Endodermal cell (in vitro differentiated cells): ENCODE results near the gene FAM168B. TPM values are rescaled to one million over a fixed set of nuclear protein-coding genes. Genes with fewer than 3 reads are reported as not detected.
A peak's percentile ranks its signal among the peaks of the same experiment; 100 is the strongest.

Experiments used
- DNase-seq: peaks from one replicate; pipeline ENCODE4 v3.0.0-alpha.2; 2017
- H3K27ac ChIP-seq: 2 replicates; pipeline ENCODE4 v1.5.1; 2013; ENCODE audit warnings: mild to moderate bottlenecking, low read depth, low read length, moderate library complexity
- H3K27me3 ChIP-seq: 2 replicates; pipeline ENCODE4 v1.6.1; 2013; ENCODE audit warnings: mild to moderate bottlenecking, low read length, moderate library complexity; ENCODE audit not compliant: insufficient read depth, control insufficient read depth, poor library complexity, severe bottlenecking
- H3K36me3 ChIP-seq: 2 replicates; pipeline ENCODE4 v1.7.0; 2013; ENCODE audit warnings: mild to moderate bottlenecking, low read length, moderate library complexity; ENCODE audit not compliant: control insufficient read depth, insufficient read depth
- H3K4me1 ChIP-seq: one replicate; pipeline ENCODE4 v1.7.0; 2013; ENCODE audit warnings: low read length; ENCODE audit not compliant: control insufficient read depth, insufficient read depth
- H3K4me3 ChIP-seq: 2 replicates; pipeline ENCODE4 v1.5.1; 2013; ENCODE audit warnings: mild to moderate bottlenecking, low read length, moderate library complexity
- H3K9ac ChIP-seq: 2 replicates; pipeline ENCODE4 v1.6.1; 2013; ENCODE audit warnings: mild to moderate bottlenecking, low read length, moderate library complexity; ENCODE audit not compliant: poor library complexity, severe bottlenecking; ENCODE audit errors: extremely low read depth
- H3K9me3 ChIP-seq: 2 replicates; pipeline ENCODE4 v1.6.1; 2013; ENCODE audit warnings: mild to moderate bottlenecking, low read length, moderate library complexity; ENCODE audit not compliant: control insufficient read depth
- H3K27ac Mint-ChIP-seq: 2 replicates; pipeline ENCODE4 v1.8.0; 2020; ENCODE audit warnings: mixed read lengths
- H3K27me3 Mint-ChIP-seq: 2 replicates; pipeline ENCODE4 v1.8.0; 2021; ENCODE audit warnings: mild to moderate bottlenecking, mixed read lengths; ENCODE audit not compliant: insufficient read depth
- H3K36me3 Mint-ChIP-seq: 2 replicates; pipeline ENCODE4 v1.8.0; 2020; ENCODE audit warnings: low read depth, mixed read lengths
- H3K4me1 Mint-ChIP-seq: 2 replicates; pipeline ENCODE4 v1.8.0; 2020; ENCODE audit warnings: mixed read lengths
- H3K4me3 Mint-ChIP-seq: 2 replicates; pipeline ENCODE4 v1.8.0; 2020; ENCODE audit warnings: mild to moderate bottlenecking, moderate library complexity, mixed read lengths
- H3K9me3 Mint-ChIP-seq: 2 replicates; pipeline ENCODE4 v1.8.0; 2020; ENCODE audit warnings: mild to moderate bottlenecking, mixed read lengths
- CTCF ChIP-seq: fragments of 200-600 bp; sonication (generic); conservative IDR thresholded peaks from 2 replicates; pipeline ENCODE4 v1.5.0; 2021; ENCODE audit warnings: antibody characterized with exemption, mild to moderate bottlenecking
- WGBS, 2 experiments: methylation state at CpG; one replicate each; pipeline versions ENCODE4 v1.1.5 to v1.1.7; 2013; ENCODE audit warnings: missing lambda C conversion rate in 2 of 2, mixed read lengths in 1 of 2; ENCODE audit not compliant: insufficient coverage in 1 of 2, insufficient read length in 1 of 2; 5-methylcytosine and 5-hydroxymethylcytosine counted together
- total RNA-seq, 2 donors: library from RNA; stranded (reverse); fragmentation: NEBNext Ultra II Directional in 1 of 2; extraction: Animal tissue kit (Norgen Biotek cat#: 25700) in 1 of 2; gene quantifications; 2 replicates in 1 of 2; 3 replicates in 1 of 2; pipeline ENCODE4 v1.2.1, GENCODE V29; 2021

FAM168B gene
- total RNA-seq, 2 donors from 2014 or later, result 77.5 to 77.6 TPM

- Mint-ChIP-seq H3K4me3 (peak overlapping the region; percentile 79), H3K27me3 (no peaks in the 10 kb centered on the region), H3K27ac (peak overlapping the region; percentile 92), H3K36me3 (peaks cover 14% of the 10 kb centered on the region), H3K4me1 (peaks cover 4% of the 10 kb centered on the region), H3K9me3 (no peaks in the 10 kb centered on the region)
- H3K9ac ChIP-seq, result no peak overlapping the region
- peaks cover 19% of the 10 kb centered on the region for H3K36me3 ChIP-seq
- no peaks in the 10 kb centered on the region for H3K9me3 ChIP-seq
- no peak for DNase-seq
- WGBS, 2 experiments, result 85 to 96% methylated on average over 20 to 21 of the region's 22 CpGs
- H3K4me1 ChIP-seq, result no peaks in the 10 kb centered on the region
- no peak for TF ChIP-seq CTCF
- H3K27me3 ChIP-seq, result no peaks in the 10 kb centered on the region
- H3K4me3 ChIP-seq, result peak overlapping the region; percentile 97
- H3K27ac ChIP-seq, result no peak overlapping the region
Measured at GRCh38 chr2:131094463-131095281, 1.4 kb upstream of the FAM168B start.

- Histone ChIP-seq H3K27me3 (no peaks in the 10 kb centered on the region), H3K27ac (peak overlapping the region; percentile 98), H3K36me3 (peaks cover 26% of the 10 kb centered on the region), H3K4me1 (no peaks in the 10 kb centered on the region), H3K9me3 (no peaks in the 10 kb centered on the region), H3K4me3 (peak overlapping the region; percentile 97), H3K9ac (peak overlapping the region; percentile 97)
- H3K4me3 Mint-ChIP-seq, result peak overlapping the region; percentile 79
- H3K9me3 Mint-ChIP-seq, result no peaks in the 10 kb centered on the region
- H3K4me1 Mint-ChIP-seq, result peaks cover 4% of the 10 kb centered on the region
- peaks cover 21% of the 10 kb centered on the region for H3K36me3 Mint-ChIP-seq
- no peak for DNase-seq
- TF ChIP-seq CTCF, result no peak
- WGBS, 2 experiments, result 16 to 17% methylated on average over 24 to 37 of the region's 37 CpGs
- no peaks in the 10 kb centered on the region for H3K27me3 Mint-ChIP-seq
- H3K27ac Mint-ChIP-seq, result peak overlapping the region; percentile 92
Measured at GRCh38 chr2:131093696-131094462, 619 bp upstream of the FAM168B start.

- 2 to 8% methylated on average over 15 to 26 of the region's 26 CpGs for WGBS, 2 experiments
- Mint-ChIP-seq H3K27me3 (no peaks in the 10 kb centered on the region), H3K4me1 (peaks cover 4% of the 10 kb centered on the region), H3K27ac (peak overlapping the region; percentile 87), H3K4me3 (peak overlapping the region; percentile 79), H3K9me3 (no peaks in the 10 kb centered on the region), H3K36me3 (peaks cover 32% of the 10 kb centered on the region)
- peak overlapping the region; percentile 97 for H3K4me3 ChIP-seq
- H3K36me3 ChIP-seq, result peaks cover 39% of the 10 kb centered on the region
- no peaks in the 10 kb centered on the region for H3K27me3 ChIP-seq
- peak overlapping the region; percentile 98 for H3K27ac ChIP-seq
- no peaks in the 10 kb centered on the region for H3K9me3 ChIP-seq
- no peak for DNase-seq
- no peak for TF ChIP-seq CTCF
- H3K9ac ChIP-seq, result peak overlapping the region; percentile 97
- no peaks in the 10 kb centered on the region for H3K4me1 ChIP-seq
Measured at GRCh38 chr2:131092458-131093005, 728 bp downstream of the FAM168B start.
